Activated naive CD8-positive, alpha-beta T cell treated with anti-CD3 and anti-CD28 coated beads, Interleukin-2, amount 50 U/mL, for 24 hours (primary cell): ENCODE measurements around the gene DYNLT3.
A peak's percentile ranks its signal among the peaks of the same experiment; 100 is the strongest.

Source experiments
- ATAC-seq: fragments of 150-1000 bp; cut with Tn5 transposase; one replicate; pipeline ENCODE4 v1.10.0; 2021
- DNase-seq: peaks from one replicate; pipeline ENCODE4 v3.0.0; 2021
- H3K27ac Mint-ChIP-seq: one replicate; pipeline ENCODE4 v1.8.0; 2021; ENCODE audit warnings: mild to moderate bottlenecking, mixed read lengths
- H3K27me3 Mint-ChIP-seq: one replicate; pipeline ENCODE4 v1.8.0; 2021; ENCODE audit warnings: mixed read lengths
- H3K36me3 Mint-ChIP-seq: one replicate; pipeline ENCODE4 v1.8.0; 2021; ENCODE audit warnings: low read depth, mixed read lengths
- H3K4me1 Mint-ChIP-seq: one replicate; pipeline ENCODE4 v1.8.0; 2021; ENCODE audit warnings: mixed read lengths
- H3K4me3 Mint-ChIP-seq: one replicate; pipeline ENCODE4 v1.8.0; 2021; ENCODE audit warnings: mild to moderate bottlenecking, moderate library complexity, mixed read lengths
- H3K9me3 Mint-ChIP-seq: one replicate; pipeline ENCODE4 v1.8.0; 2021; ENCODE audit warnings: mixed read lengths

DYNLT3 gene

GRCh38 chrX:37820646-37821045 lies 26.7 kb downstream of the DYNLT3 start:
- Mint-ChIP-seq H3K27ac (no peak overlapping the region), H3K4me1 (peaks cover 18% of the 10 kb centered on the region), H3K4me3 (no peak overlapping the region), H3K9me3 (no peaks in the 10 kb centered on the region), H3K36me3 (no peaks in the 10 kb centered on the region), H3K27me3 (no peaks in the 10 kb centered on the region)
- no peak for DNase-seq
- no peak for ATAC-seq

DNA sequence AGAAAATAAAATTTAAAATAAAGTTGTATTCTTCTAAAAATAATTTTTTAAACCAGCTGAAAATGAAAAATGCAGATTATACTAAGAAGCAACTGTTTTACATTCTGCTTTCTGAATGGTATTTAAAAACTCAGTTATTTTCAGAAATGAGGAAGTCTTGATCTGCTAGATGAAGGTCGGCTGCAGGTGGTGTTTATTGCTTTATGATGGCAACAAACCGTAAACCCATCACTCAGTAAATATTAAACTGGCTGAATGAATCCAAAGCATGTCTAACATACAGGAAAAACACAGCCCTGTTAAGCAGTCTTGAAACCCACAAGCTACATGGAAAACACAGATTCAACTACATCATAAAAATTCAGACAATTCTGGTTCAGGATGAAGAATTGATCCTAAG lies 29.3 kb downstream of the DYNLT3 start:
- H3K27me3 Mint-ChIP-seq = no peaks in the 10 kb centered on the region
- no peaks in the 10 kb centered on the region for H3K36me3 Mint-ChIP-seq
- H3K9me3 Mint-ChIP-seq = no peaks in the 10 kb centered on the region
- peaks cover 15% of the 10 kb centered on the region for H3K4me1 Mint-ChIP-seq
- H3K27ac Mint-ChIP-seq = no peak overlapping the region
- H3K4me3 Mint-ChIP-seq = no peak overlapping the region
- DNase-seq = no peak
- no peak for ATAC-seq

- Mint-ChIP-seq H3K27ac (no peak overlapping the region), H3K4me3 (no peak overlapping the region), H3K4me1 (peaks cover 18% of the 10 kb centered on the region), H3K27me3 (no peaks in the 10 kb centered on the region), H3K9me3 (no peaks in the 10 kb centered on the region), H3K36me3 (no peaks in the 10 kb centered on the region)
- DNase-seq = no peak
- ATAC-seq = no peak
Measured at GRCh38 chrX:37817579-37817978, 29.8 kb downstream of the DYNLT3 start.

GRCh38 chrX:37817176-37817575 lies 30.2 kb downstream of the DYNLT3 start:
- Mint-ChIP-seq H3K9me3 (no peaks in the 10 kb centered on the region), H3K36me3 (no peaks in the 10 kb centered on the region), H3K4me3 (no peak overlapping the region), H3K27me3 (no peaks in the 10 kb centered on the region), H3K4me1 (peaks cover 20% of the 10 kb centered on the region), H3K27ac (no peak overlapping the region)
- no peak for DNase-seq
- ATAC-seq = no peak

DNA sequence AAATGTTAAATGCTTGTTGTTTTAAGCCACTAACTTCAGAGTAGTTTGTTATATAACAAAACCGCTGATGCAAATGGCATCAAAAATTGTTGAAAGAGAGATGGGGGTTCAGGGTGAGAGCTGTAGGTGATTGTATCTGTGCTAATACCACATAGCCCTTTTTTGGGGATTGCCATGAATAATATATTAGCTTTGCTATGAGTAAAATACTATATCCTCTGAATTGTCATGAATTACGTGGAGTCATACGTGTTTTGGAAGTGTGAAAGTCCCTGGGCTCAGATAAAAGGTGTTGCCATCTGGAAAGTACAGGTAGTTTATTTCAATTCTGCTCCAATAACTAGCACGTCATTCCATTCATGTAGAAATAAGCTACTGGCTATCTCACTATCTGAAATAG lies 30.6 kb downstream of the DYNLT3 start:
- no peak for DNase-seq

GRCh38 chrX:37815366-37815765 lies 32.0 kb downstream of the DYNLT3 start:
- Mint-ChIP-seq H3K4me1 (peaks cover 24% of the 10 kb centered on the region), H3K27me3 (no peaks in the 10 kb centered on the region), H3K36me3 (no peaks in the 10 kb centered on the region), H3K9me3 (no peaks in the 10 kb centered on the region), H3K27ac (no peak overlapping the region), H3K4me3 (no peak overlapping the region)
- DNase-seq (no peak), ATAC-seq (no peak)

More for the DNA sequence above, 30.6 kb downstream of the DYNLT3 start:
- peaks cover 24% of the 10 kb centered on the region for H3K4me1 Mint-ChIP-seq
- no peak for ATAC-seq
- no peaks in the 10 kb centered on the region for H3K27me3 Mint-ChIP-seq
- H3K4me3 Mint-ChIP-seq = no peak overlapping the region
- no peaks in the 10 kb centered on the region for H3K9me3 Mint-ChIP-seq
- no peak overlapping the region for H3K27ac Mint-ChIP-seq
- H3K36me3 Mint-ChIP-seq = no peaks in the 10 kb centered on the region

DNA sequence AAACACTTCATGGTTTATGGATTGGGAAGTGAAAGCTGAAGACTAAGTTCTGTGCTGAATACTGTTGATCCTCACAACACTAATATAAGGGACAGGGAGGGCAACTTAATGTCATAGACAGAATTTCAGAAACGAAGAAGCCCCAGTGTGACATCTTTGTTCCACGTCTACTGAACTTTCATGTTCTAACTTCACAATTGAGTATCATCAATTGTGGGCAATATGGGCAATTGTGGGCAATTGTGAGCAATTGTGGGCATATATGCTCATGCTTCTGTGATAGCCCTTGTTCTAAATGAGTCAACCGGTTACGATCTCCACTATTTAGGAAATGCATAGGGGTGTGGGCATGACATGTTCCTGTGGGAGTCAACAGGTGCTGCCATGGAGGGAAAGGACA lies 33.8 kb downstream of the DYNLT3 start:
- H3K27ac Mint-ChIP-seq = no peak overlapping the region
- H3K9me3 Mint-ChIP-seq = no peaks in the 10 kb centered on the region
- H3K4me1 Mint-ChIP-seq = peaks cover 21% of the 10 kb centered on the region
- H3K27me3 Mint-ChIP-seq = no peaks in the 10 kb centered on the region
- DNase-seq = no peak
- H3K4me3 Mint-ChIP-seq = no peak overlapping the region
- ATAC-seq = peak; percentile 69
- no peaks in the 10 kb centered on the region for H3K36me3 Mint-ChIP-seq

DNA sequence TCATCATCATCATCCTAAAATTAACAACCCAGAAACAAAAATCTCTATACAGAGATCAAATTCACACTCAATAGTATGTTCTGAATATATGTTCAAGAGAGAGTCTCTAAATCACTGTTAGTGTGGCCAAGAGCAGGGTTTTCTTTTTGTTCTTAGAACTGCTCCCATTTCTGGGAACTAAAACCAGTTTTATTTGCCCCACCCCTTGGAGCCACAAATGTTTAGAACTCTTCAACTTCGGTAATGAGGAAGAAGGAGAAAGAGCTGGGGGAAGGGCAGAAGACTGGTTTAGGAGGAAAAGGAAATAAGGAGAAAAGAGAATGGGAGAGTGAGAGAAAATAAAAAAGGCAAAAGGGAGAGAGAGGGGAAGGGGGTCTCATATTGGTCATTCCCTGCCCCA lies 35.3 kb downstream of the DYNLT3 start:
- no peaks in the 10 kb centered on the region for H3K9me3 Mint-ChIP-seq
- H3K27ac Mint-ChIP-seq = peak overlapping the region; percentile 56
- ATAC-seq = no peak
- no peak overlapping the region for H3K4me3 Mint-ChIP-seq
- DNase-seq = no peak
- peaks cover 2% of the 10 kb centered on the region for H3K36me3 Mint-ChIP-seq
- H3K4me1 Mint-ChIP-seq = peaks cover 21% of the 10 kb centered on the region
- no peaks in the 10 kb centered on the region for H3K27me3 Mint-ChIP-seq

DNA sequence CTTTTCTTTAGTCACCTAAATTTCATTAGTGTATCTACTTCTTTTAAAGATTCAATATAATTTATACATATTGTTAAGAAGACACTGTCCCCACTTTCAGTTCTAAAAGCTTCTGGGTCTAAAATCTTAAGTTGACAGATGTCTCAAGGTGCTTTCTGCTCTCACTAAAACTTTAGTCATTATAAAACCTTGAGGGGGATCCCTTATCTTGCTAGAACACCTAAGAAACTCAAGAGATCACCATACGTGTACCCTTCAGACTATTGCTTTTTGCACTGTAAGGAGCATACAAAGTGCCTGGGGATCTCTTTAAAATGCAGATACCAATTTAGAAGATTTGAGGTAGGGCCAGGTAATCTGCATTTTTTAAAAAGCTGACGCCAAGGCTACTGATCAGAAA lies 37.4 kb downstream of the DYNLT3 start:
- no peak overlapping the region for H3K4me3 Mint-ChIP-seq
- no peaks in the 10 kb centered on the region for H3K27me3 Mint-ChIP-seq
- DNase-seq = no peak
- ATAC-seq = no peak
- H3K27ac Mint-ChIP-seq = no peak overlapping the region
- H3K36me3 Mint-ChIP-seq = peaks cover 2% of the 10 kb centered on the region
- H3K9me3 Mint-ChIP-seq = no peaks in the 10 kb centered on the region
- H3K4me1 Mint-ChIP-seq = peaks cover 18% of the 10 kb centered on the region

GRCh38 chrX:37803057-37803456 lies 44.3 kb downstream of the DYNLT3 start:
- no peak for DNase-seq
- Mint-ChIP-seq H3K9me3 (no peaks in the 10 kb centered on the region), H3K36me3 (peaks cover under 1% of the 10 kb centered on the region), H3K4me1 (peaks cover 3% of the 10 kb centered on the region), H3K27me3 (no peaks in the 10 kb centered on the region), H3K4me3 (no peak overlapping the region), H3K27ac (no peak overlapping the region)
- ATAC-seq = no peak

GRCh38 chrX:37802028-37802427 lies 45.3 kb downstream of the DYNLT3 start:
- peaks cover 4% of the 10 kb centered on the region for H3K4me1 Mint-ChIP-seq
- no peaks in the 10 kb centered on the region for H3K36me3 Mint-ChIP-seq
- DNase-seq (no peak), ATAC-seq (no peak)
- H3K9me3 Mint-ChIP-seq = no peaks in the 10 kb centered on the region
- H3K27ac Mint-ChIP-seq = no peak overlapping the region
- H3K27me3 Mint-ChIP-seq = no peaks in the 10 kb centered on the region
- no peak overlapping the region for H3K4me3 Mint-ChIP-seq

GRCh38 chrX:37800717-37801116 lies 46.7 kb downstream of the DYNLT3 start:
- Mint-ChIP-seq H3K27ac (no peak overlapping the region), H3K4me1 (peaks cover 14% of the 10 kb centered on the region), H3K4me3 (no peak overlapping the region), H3K9me3 (no peaks in the 10 kb centered on the region), H3K27me3 (no peaks in the 10 kb centered on the region), H3K36me3 (no peaks in the 10 kb centered on the region)
- DNase-seq = no peak
- no peak for ATAC-seq

- ATAC-seq = no peak
- Mint-ChIP-seq H3K36me3 (no peaks in the 10 kb centered on the region), H3K9me3 (no peaks in the 10 kb centered on the region), H3K4me1 (peaks cover 14% of the 10 kb centered on the region), H3K27ac (no peak overlapping the region), H3K27me3 (no peaks in the 10 kb centered on the region), H3K4me3 (no peak overlapping the region)
- no peak for DNase-seq
Measured at GRCh38 chrX:37799936-37800335, 47.4 kb downstream of the DYNLT3 start.

DNA sequence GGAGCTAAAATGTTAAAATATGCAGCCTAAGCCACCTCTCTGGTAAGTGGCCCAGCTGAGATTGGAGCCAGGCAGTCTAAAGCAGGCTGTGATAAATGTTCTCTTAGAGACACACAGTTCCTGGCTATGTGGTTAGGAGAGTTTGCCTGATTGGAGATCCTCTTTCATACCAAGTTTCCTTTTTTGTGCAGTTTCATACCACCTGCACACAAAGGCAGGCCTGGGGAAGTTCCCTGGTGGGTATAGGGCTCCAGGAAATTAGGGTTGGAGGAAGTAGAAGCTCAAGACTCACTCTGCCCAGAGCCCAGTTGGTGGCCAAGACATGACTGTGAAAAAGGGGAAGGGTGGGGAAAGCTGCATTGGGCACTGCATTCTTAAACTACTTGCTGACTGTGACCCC lies 50.6 kb downstream of the DYNLT3 start:
- H3K4me1 Mint-ChIP-seq = peaks cover 15% of the 10 kb centered on the region
- H3K36me3 Mint-ChIP-seq = no peaks in the 10 kb centered on the region
- H3K27ac Mint-ChIP-seq = no peak overlapping the region
- ATAC-seq = peak; percentile 40
- H3K9me3 Mint-ChIP-seq = no peaks in the 10 kb centered on the region
- no peaks in the 10 kb centered on the region for H3K27me3 Mint-ChIP-seq
- peak; percentile 7 for DNase-seq
- H3K4me3 Mint-ChIP-seq = no peak overlapping the region

GRCh38 chrX:37796310-37796709 lies 51.1 kb downstream of the DYNLT3 start:
- no peaks in the 10 kb centered on the region for H3K9me3 Mint-ChIP-seq
- H3K4me3 Mint-ChIP-seq = no peak overlapping the region
- no peaks in the 10 kb centered on the region for H3K36me3 Mint-ChIP-seq
- ATAC-seq = no peak
- peaks cover 15% of the 10 kb centered on the region for H3K4me1 Mint-ChIP-seq
- H3K27ac Mint-ChIP-seq = no peak overlapping the region
- H3K27me3 Mint-ChIP-seq = no peaks in the 10 kb centered on the region
- no peak for DNase-seq
